ENCODE data around the gene MRPL48.

MRPL48 gene

GRCh38 chr11:73760135-73760678 is 27.5 kb upstream of the MRPL48 start:
- Histone ChIP-seq H3K9me3 (ENCODE audit: insufficient read depth, low read length) (no peaks in the 10 kb centered on the region), H3K9ac (ENCODE audit: low read length) (peak overlapping the region; percentile 86), H3K4me3 (ENCODE audit: low read length) (peak overlapping the region; percentile 93), H3K4me1 (ENCODE audit: low read length) (peaks cover 15% of the 10 kb centered on the region), H4K20me1 (ENCODE audit: insufficient read depth, low read length) (peaks cover 31% of the 10 kb centered on the region), H3K27ac (ENCODE audit: low read length) (peak overlapping the region; percentile 59), H3K36me3 (replicated peaks; ENCODE audit: low read depth, low read length) (no peaks in the 10 kb centered on the region), H3K4me2 (ENCODE audit: low read length) (peak overlapping the region; percentile 87), H2AFZ (ENCODE audit: low read depth, low read length) (peak overlapping the region; percentile 8; the same call in 1 of the 2 replicates), H3K79me2 (ENCODE audit: low read length) (peaks cover 52% of the 10 kb centered on the region), H3K27me3 (ENCODE audit: low read depth, low read length) (no peaks in the 10 kb centered on the region)
- no peak for TF ChIP-seq CTCF (IDR thresholded peaks at IDR 0.05; ENCODE audit: low read depth, low read length)
- no peak for TF ChIP-seq EZH2phosphoT487 (IDR thresholded peaks at IDR 0.05; ENCODE audit: low read depth)

- H3K4me1 ChIP-seq (ENCODE audit: low read length) = peaks cover 15% of the 10 kb centered on the region
- no peak for TF ChIP-seq CTCF (IDR thresholded peaks at IDR 0.05; ENCODE audit: low read depth, low read length)
- no peak for TF ChIP-seq EZH2phosphoT487 (IDR thresholded peaks at IDR 0.05; ENCODE audit: low read depth)
- H3K9me3 ChIP-seq (ENCODE audit: insufficient read depth, low read length) = no peaks in the 10 kb centered on the region
- H3K36me3 ChIP-seq (replicated peaks; ENCODE audit: low read depth, low read length) = no peaks in the 10 kb centered on the region
- peak within 1 kb of the TSS; percentile 59 for H3K27ac ChIP-seq (ENCODE audit: low read length)
- H3K79me2 ChIP-seq (ENCODE audit: low read length) = peaks cover 47% of the 10 kb centered on the region
- H3K9ac ChIP-seq (ENCODE audit: low read length) = peak within 1 kb of the TSS; percentile 86
- peak within 1 kb of the TSS; percentile 93 for H3K4me3 ChIP-seq (ENCODE audit: low read length)
- H2AFZ ChIP-seq (ENCODE audit: low read depth, low read length) = peak within 1 kb of the TSS; percentile 100
- H3K4me2 ChIP-seq (ENCODE audit: low read length) = peak within 1 kb of the TSS; percentile 93
- H3K27me3 ChIP-seq (ENCODE audit: low read depth, low read length) = no peaks in the 10 kb centered on the region
- H4K20me1 ChIP-seq (ENCODE audit: insufficient read depth, low read length) = peaks cover 31% of the 10 kb centered on the region
Measured at GRCh38 chr11:73760679-73761402, 26.8 kb upstream of the MRPL48 start, which contains the start of gene RAB6A. Gene RAB6A (minus strand): TSS chr11:73761074. CDS start chr11:73760635, 439 bp downstream.

- TF ChIP-seq EZH2phosphoT487 (IDR thresholded peaks at IDR 0.05; ENCODE audit: low read depth) = no peak
- no peak for TF ChIP-seq CTCF (IDR thresholded peaks at IDR 0.05; ENCODE audit: low read depth, low read length)
- H3K9ac ChIP-seq (ENCODE audit: low read length) = peak overlapping the region; percentile 71
Measured at GRCh38 chr11:73761403-73761945, 26.2 kb upstream of the MRPL48 start.

GRCh38 chr11:73762732-73763131 is 24.9 kb upstream of the MRPL48 start:
- H2AFZ ChIP-seq (ENCODE audit: low read depth, low read length) = no peak overlapping the region
- TF ChIP-seq CTCF (IDR thresholded peaks at IDR 0.05; ENCODE audit: low read depth, low read length) (no peak), EZH2phosphoT487 (IDR thresholded peaks at IDR 0.05; ENCODE audit: low read depth) (no peak)

More at GRCh38 chr11:73761403-73761945, 26.2 kb upstream of the MRPL48 start:
- Histone ChIP-seq H3K79me2 (ENCODE audit: low read length) (peaks cover 40% of the 10 kb centered on the region), H3K4me3 (ENCODE audit: low read length) (peak overlapping the region; percentile 93), H3K4me2 (ENCODE audit: low read length) (peak overlapping the region; percentile 93), H3K36me3 (replicated peaks; ENCODE audit: low read depth, low read length) (no peaks in the 10 kb centered on the region), H3K9me3 (ENCODE audit: insufficient read depth, low read length) (no peaks in the 10 kb centered on the region), H3K27me3 (ENCODE audit: low read depth, low read length) (peaks cover 5% of the 10 kb centered on the region), H2AFZ (ENCODE audit: low read depth, low read length) (peak overlapping the region; percentile 100), H4K20me1 (ENCODE audit: insufficient read depth, low read length) (peaks cover 27% of the 10 kb centered on the region), H3K4me1 (ENCODE audit: low read length) (peaks cover 15% of the 10 kb centered on the region), H3K27ac (ENCODE audit: low read length) (peak overlapping the region; percentile 20)

More at GRCh38 chr11:73762732-73763131, 24.9 kb upstream of the MRPL48 start:
- H3K9ac ChIP-seq (ENCODE audit: low read length) = no peak overlapping the region
- H3K79me2 ChIP-seq (ENCODE audit: low read length) = peaks cover 30% of the 10 kb centered on the region
- no peaks in the 10 kb centered on the region for H3K36me3 ChIP-seq (replicated peaks; ENCODE audit: low read depth, low read length)
- peaks cover 15% of the 10 kb centered on the region for H3K4me1 ChIP-seq (ENCODE audit: low read length)
- H3K4me2 ChIP-seq (ENCODE audit: low read length) = no peak overlapping the region
- H3K27me3 ChIP-seq (ENCODE audit: low read depth, low read length) = peaks cover 15% of the 10 kb centered on the region
- no peak overlapping the region for H3K27ac ChIP-seq (ENCODE audit: low read length)
- no peak overlapping the region for H3K4me3 ChIP-seq (ENCODE audit: low read length)
- H3K9me3 ChIP-seq (ENCODE audit: insufficient read depth, low read length) = no peaks in the 10 kb centered on the region
- peaks cover 21% of the 10 kb centered on the region for H4K20me1 ChIP-seq (ENCODE audit: insufficient read depth, low read length)

Measured in OCI-LY3 (cell line).